ENCODE measurements around the gene CERK. TPM values are rescaled to one million over a fixed set of nuclear protein-coding genes. Genes with fewer than 3 reads are reported as not detected.

Gene CERK
- total and polyA plus RNA-seq, 2 of the 13 experiments (the other 11 are each of a cell fraction or from before 2014, with no cell fraction given), result 40.3 to 41.9 TPM

- TF ChIP-seq SNAI1 (CRISPR knock-in tag; IDR thresholded peaks at IDR 0.05; ENCODE audit: borderline replicate concordance) (no peak), ZNF275 (CRISPR knock-in tag; IDR thresholded peaks at IDR 0.05; ENCODE audit: borderline replicate concordance) (no peak), ZNF549 (CRISPR knock-in tag; IDR thresholded peaks at IDR 0.05) (no peak), MIER3 (CRISPR knock-in tag; IDR thresholded peaks at IDR 0.05; ENCODE audit: borderline replicate concordance) (0 out of 2 replicates have a peak, but pooled peaks have one; percentile 44), ZNF225 (CRISPR knock-in tag; IDR thresholded peaks at IDR 0.05) (no peak), RAD21 (CRISPR knock-in tag; IDR thresholded peaks at IDR 0.05) (peak; percentile 85), RBFOX2 (IDR thresholded peaks at IDR 0.05; ENCODE audit: low read depth, low read length) (no peak), ZNF770 (CRISPR knock-in tag; IDR thresholded peaks at IDR 0.05) (no peak; the same call in 1 of the 2 replicates), REPIN1 (CRISPR knock-in tag; IDR thresholded peaks at IDR 0.05; ENCODE audit: borderline replicate concordance, low read depth) (peak; percentile 29; the same call in 1 of the 2 replicates), TCF7 (IDR thresholded peaks at IDR 0.05; ENCODE audit: low read depth) (no peak), EED (CRISPR knock-in tag; IDR thresholded peaks at IDR 0.05) (no peak), ATAD3A (CRISPR knock-in tag; IDR thresholded peaks at IDR 0.05) (no peak), ETS1 (CRISPR knock-in tag; IDR thresholded peaks at IDR 0.05) (no peak), SP5 (CRISPR knock-in tag; IDR thresholded peaks at IDR 0.05; ENCODE audit: borderline replicate concordance, low read depth) (no peak), ZBED4 (CRISPR knock-in tag; IDR thresholded peaks at IDR 0.05; ENCODE audit: borderline replicate concordance) (no peak), ZNF234 (CRISPR knock-in tag; conservative IDR thresholded peaks at IDR 0.05) (no peak), NONO (IDR thresholded peaks at IDR 0.05) (no peak), NONO (CRISPR knock-in tag; conservative IDR thresholded peaks at IDR 0.05) (no peak), RFXAP (CRISPR knock-in tag; IDR thresholded peaks at IDR 0.05; ENCODE audit: borderline replicate concordance) (0 out of 2 replicates have a peak, but pooled peaks have one; percentile 37), ZNF160 (CRISPR knock-in tag; IDR thresholded peaks at IDR 0.05) (no peak), ZNF232 (CRISPR knock-in tag; IDR thresholded peaks at IDR 0.05; ENCODE audit: borderline replicate concordance) (no peak), ZBTB14 (CRISPR knock-in tag; IDR thresholded peaks at IDR 0.05) (no peak)
These were observed 20.8 kb upstream of the CERK start (continued) for GRCh38 chr22:46758867-46759290.

Measured in HepG2 (cell line).